NCI-H524 treated with DMSO at 0.1 percent for 48 hours (cell line): Measurements from ENCODE around the gene KDM2B.
"Not testable (repeated sequence)": the region's sequence is repeated elsewhere in the genome, so short reads cannot be mapped to it uniquely, and the experiment has no call there.

Experiments used
- DNase-seq: peaks from one replicate; lab custom pipeline; 2025; lab: John Stamatoyannopoulos, UW

The KDM2B gene

DNA sequence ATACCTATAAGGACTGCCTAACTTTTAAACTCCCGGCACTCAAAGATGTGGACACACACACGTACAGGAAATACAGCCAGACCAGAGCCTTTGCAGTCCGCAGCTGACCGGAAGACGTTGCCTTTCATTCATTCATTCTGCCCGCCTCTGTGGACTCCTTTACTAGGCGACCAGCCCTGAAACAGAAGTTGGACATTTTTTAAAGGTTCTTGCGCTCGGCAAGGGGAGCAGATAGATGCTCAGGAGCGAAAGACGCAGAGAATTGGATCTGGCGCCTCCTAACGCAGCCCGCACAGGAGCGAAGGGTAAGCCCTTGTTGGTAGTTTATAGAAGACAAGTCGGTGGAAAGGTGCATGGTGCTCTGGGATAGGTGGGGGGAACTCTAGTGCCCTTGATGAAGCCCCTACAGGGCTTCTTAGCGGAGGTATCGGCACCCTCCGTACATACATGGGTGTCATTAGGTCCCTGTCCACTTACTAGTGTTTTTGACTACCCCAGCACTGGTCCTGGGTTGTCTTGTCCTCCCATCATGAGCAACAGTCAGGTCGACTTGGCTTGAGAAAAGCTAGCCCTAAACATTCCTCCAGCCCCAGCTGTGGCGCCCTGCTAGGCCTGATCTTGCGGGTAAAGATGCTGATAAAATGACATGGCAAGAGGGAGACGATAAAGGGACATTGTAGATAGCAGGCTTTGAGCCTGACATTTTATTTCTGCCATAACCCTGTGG is at the start of gene KDM2B:
Gene KDM2B (minus strand): TSS at position 65 of the 727 bp plus-strand sequence. CDS start 112 bp downstream, outside the sequence.
- DNase-seq, result no peak

DNA sequence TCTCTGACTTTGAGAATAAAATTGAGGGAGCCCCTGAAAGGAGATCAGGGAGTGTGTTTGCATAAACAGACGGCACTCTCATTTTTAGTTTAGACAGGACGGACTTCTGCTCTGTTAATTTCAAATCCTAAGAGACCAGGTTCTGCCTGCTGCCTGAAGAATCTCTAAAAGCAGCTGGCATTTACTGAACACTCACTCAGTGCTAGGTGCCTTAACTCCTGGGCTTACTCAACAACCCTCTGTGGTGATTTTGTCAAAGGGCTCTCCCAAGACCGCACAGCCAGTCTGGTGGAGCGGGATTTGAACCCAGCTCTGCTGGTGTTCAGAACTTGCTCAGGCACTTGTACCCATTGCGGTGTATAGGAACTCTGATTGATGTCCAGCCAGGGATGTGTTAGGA is 47.7 kb upstream of the KDM2B start:
- DNase-seq, result no peak

DNA sequence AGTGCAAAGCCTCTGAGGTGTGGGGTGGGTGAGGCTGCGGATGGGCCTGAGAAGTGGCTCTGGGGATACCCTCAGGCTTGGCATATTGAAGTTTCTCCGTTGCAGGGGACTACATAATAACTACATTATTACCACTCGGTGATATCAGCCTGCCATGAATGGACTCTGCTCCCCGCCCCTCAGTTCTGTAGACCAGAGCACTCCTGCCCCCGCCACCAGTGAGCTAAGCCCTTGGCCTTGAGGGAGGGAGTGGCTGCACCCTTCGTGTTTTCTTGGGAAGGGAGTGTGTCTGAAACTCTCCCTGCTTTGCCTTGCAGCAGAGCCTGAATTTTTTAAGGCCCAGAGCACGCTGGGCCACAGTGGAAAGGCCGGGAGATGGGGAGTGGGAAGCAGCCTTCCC is 47.2 kb upstream of the KDM2B start:
- no peak for DNase-seq

DNA sequence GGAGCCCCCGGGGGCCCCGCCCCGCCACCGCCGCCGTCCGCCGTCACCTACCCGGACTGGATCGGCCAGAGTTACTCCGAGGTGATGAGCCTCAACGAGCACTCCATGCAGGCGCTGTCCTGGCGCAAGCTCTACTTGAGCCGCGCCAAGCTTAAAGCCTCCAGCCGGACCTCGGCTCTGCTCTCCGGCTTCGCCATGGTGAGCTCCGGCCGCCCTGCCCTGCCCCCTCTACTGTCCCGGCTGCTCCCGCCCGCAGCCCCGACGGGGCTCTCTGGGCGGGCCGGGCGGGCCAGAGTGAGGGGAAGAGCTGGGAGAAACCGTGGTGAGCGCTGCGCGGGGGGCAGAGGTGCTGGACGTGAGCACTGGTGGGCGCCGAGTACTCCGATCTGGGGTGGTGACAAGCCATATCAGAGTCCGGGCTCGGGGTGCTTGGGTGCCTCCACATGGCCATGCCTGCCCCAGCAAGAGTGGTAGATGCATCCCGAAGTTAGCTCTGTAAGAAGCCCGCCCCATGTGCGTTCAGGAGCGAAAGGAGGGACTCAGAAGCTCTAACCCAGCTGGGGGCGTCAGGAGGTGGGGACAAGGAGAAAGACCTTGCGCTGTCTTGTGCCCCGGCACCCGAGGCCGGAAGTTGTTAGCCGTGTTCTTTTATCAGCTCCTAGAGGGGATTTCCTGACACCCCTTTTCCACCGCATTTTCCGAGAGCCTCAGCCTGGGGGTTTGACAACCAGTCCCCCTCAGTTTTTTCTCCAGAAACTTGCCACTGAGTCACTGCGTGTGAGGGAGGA is 46.2 kb upstream of the KDM2B start:
- no peak for DNase-seq

DNA sequence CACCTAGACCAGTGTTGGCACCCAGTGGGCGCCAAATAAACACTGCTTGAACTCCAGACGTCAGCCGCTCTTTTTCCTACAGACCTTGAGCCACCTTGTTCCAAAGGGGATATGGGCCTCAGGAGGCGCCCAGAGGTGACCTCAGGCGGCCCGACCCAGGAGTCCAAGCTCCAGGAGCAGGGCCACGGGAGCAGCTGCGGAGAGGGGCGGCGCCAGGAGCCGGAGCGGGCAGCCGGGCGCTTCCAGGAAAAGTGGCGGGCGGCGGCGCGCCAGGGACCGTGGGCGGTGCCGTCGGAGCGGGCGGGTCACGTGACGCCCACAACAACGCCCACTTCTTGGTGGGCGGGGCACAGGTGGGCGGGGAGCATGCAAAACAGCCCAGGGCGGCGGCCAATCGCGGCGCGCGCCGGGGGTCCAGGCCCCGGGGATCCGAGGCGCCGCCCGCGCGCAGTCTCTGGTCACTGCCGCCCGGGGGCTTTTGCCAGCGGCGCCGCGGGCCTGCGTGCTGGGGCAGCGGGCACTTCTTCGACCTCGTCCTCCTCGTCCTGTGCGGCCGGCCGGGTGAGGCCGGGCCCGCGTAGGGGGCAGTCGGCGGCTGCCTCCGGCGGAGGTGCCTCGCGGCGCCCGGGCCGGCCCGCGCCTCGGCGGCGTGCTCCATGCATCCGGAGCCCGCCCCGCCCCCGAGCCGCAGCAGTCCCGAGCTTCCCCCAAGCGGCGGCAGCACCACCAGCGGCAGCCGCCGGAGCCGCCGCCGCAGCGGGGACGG is 45.4 kb upstream of the KDM2B start, which contains the start of gene ORAI1:
Gene ORAI1 (plus strand): TSS at position 444 of the 766 bp plus-strand sequence.
- DNase-seq, result peak; percentile 33

DNA sequence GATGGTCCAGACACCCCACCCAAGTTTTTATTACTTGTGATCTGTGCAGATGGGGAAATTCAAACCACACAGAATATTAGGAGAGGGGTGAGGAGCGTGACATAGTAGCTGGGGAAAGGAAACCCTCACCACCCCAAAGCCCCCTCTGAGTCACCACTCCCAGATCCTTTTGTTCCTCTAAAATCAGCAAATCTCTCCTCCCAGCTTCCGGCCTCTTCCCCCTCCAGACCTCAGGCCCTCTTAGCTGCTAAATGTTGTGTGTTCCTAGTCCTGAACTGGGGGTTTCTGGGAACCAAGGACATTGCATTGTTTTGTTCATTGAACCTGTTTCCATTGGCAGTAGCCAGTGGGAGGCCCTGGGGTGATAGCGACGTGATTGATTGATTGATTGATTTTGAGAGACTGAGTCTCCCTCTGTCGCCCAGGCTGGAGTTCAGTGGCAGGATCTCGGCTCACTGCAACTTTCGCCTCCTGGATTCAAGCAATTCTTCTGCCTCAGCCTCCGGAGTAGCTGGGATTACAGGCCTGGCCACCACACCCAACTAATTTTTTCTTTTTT is 39.6 kb upstream of the KDM2B start:
- DNase-seq, result no peak

DNA sequence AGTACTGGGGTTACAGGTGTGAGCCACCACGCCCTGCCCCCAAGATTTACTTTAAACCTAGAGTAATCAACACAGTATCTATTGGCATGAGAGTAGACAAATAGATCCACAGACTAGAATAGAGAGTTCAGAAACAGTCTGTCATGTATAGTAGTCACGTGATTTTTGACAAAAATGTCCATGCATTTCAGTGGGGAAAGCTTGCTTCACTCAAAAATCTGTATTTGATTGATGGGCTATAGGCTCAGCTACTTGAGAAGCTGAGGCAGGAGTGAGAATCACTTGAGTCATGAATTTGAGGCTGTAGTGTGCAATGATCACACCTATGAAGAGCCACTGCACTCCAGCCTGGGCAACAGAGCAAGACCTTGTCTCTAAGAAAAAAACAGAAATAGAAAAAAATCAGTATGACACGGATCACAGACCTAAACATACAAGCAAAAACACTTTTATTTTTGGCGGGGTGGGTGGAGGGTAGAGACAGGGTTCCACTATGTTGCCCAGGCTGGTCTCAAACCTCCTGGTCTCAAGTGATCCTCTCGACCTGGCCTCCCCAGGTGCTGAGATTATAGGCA is 37.9 kb upstream of the KDM2B start:
- no peak for DNase-seq

DNA sequence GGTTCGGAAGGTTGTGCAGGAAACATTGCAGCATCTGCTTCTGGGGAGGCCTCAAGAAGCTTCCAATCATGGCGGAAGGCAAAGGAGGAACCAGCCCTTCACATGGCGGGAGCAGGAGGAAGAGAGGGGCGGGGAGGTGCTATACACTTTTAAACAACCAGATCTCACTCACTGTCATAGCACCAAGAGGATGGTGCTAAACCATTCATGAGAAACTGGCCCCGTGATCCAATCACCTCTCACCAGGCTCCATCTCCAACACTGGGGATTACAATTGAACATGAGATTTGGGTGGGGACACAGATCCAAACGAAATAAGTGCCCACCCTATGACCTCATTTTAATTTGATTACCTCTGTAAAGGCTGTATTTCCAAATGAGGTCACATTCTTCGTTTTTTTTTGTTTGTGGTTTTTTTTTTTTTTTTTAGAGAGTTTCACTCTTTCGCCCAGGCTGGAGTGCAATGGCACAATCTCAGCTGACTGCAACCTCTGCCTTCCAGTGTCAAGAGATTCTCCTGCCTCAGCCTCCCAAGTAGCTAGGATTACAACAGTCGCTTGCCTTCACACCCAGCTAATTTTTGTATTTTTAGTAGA is 34.1 kb upstream of the KDM2B start:
- no peak for DNase-seq

DNA sequence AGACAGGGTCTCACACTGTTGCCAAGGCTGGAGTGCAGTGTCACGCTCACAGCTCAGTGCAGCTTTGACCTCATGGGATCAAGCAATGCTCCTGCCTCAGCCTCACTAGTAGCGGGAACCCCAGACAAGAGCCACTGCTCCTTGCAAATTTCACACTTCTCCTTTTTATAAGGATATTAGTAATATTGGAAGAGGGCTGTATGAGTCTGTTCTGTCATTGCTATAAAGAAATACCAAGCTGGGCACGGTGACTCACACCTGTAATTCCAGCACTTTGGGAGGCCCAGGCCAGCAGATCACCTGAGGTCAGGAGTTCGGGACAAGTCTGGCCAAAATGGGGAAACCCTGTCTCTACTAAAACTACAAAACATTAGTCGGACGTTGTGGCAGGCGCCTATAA is 32.6 kb upstream of the KDM2B start:
- no peak for DNase-seq

DNA sequence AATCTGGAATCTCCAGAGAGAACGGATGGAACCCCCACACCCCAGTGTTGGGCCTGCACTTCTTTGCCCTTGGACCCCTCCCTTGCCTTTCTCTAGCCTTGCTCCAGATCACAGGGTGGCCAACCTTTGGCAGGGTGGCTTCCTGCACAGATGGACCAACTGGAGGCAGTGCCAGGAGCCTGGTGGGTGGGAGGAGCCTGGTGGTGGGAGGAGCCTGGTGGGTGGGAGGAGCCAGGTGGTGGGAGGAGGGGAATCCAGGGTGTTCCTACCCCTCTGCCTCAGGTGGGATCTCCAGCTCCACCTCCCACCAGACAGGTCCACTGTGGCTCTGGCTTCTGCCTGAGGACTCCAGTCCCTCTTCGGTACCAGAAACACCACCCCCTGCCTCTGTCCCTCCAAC is 30.5 kb upstream of the KDM2B start:
- no peak for DNase-seq

DNA sequence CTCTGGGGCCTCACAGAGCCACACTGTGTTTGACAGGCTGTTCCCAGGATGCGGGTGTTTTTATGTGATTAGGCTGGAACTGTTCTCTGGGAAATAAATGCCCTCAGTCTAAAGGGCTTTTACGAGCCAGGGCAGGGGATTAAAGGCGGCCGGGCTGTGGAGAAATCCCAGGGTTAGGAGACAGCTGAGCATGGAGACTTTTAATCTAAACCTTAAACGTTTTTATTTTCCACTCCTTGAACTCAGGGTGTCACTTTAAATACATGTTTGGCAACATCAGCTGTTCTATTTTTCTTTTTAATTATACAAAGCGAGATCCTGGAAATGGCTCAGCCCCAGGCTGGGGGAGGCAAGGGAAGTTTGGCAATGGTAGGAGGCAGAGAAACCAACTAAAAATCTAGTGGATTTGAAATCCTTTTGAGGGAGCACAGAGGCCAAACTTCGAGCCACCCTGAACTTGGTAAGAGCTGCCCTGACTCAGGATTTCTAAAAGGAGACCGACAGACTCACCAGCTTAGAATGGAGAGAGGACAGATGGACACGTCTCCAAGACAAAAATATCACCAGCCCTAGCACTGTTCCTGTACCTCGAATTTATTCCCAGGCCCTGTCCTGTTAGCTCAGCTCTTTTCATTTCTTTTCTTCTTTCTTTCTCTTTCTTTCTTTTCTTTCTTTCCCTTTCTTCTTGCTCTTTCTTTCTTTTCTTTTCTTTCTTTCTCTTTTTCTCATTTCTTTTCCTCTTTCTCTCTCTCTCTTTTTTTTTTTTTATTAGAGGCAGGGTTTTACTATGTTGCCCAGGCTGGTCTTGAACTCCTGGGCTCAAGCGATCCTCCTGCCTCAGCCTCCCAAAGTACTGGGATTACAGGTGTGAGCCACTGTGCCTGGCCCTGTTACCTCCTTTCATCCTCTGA is 29.7 kb upstream of the KDM2B start:
- no peak for DNase-seq

DNA sequence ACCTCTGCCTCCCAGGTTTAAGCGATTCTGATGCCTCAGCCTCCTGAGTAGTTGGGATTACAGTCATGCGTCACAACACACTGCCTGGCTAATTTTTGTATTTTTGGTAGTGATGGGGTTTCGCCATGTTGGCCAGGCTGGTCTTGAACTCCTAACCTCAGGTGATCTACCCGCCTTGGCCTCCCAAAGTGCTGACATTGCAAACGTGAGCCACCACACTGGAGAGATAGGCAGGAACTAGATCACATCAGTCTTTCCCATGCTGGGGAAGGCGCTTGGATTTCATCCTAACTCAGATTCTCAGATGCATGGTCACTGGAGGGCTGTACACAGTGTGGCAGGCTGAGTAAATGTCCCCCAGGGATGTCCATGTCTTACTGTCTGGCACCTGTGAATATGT is 27.5 kb upstream of the KDM2B start:
- DNase-seq, result no peak

DNA sequence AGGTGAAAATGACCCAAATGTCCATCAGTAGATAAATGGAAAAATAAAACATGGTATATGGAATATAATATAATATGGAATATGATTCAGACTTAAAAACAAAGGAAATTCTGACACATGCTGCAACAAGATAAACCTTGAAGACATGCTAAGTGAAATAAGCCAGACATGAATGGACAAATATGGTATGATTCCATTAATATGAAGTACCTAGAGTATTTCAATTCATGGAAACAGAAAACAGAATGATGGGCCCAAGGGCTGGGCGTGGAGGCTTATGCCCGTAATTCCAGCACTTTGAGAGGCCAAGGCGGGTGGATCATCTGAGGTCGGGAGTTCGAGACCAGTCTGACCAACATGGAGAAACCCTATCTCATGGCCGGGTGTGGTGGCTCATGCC is 22.8 kb upstream of the KDM2B start:
- no peak for DNase-seq

DNA sequence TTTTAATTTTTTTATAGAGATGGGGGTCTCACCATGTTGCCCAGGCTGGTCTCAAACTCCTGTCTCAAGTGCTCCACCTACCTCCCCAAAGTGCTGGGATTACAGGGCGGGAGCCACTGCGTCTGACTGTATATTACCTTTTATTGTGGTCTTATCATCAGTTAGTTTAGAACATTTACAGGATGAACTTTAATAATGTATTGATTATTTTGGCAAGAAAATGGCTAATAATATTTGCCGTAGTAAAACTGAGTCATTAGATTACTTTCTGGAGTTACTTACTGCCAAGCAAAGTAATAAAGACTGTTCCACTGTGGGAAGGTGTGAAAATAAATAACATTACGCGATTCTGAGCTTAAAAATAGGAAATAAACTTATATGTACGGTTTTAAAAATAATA is 21.9 kb upstream of the KDM2B start:
- DNase-seq, result no peak

DNA sequence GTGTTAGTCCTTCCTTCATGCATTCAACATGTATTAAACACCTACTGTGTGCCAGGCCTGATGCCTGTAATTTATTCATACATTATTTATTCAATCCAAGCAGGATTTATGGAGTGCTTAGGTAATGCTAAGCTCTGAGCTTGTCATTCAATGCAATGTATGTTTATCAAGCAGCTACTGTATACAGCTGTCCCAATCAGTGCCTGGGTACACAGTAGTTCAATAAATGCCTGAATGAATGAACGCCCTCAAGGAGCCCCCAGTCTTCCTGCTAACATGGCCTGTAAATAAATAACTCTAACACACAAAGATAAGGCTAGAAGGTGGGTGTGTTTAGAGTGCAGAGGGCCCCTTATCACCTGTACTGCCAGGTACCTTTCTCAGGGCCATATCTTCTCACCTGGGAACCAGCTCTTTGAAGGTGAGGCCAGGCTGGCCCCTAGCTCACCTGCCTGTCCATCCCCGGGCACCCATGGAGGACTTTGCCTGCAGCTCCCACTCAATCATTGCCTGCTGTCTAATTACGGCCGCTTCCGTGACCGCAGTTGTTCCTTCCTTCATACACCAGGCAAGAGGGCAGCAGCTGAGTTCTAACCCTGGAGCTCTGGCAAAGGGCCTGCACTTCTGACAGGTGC is 20.0 kb upstream of the KDM2B start:
- no peak for DNase-seq

DNA sequence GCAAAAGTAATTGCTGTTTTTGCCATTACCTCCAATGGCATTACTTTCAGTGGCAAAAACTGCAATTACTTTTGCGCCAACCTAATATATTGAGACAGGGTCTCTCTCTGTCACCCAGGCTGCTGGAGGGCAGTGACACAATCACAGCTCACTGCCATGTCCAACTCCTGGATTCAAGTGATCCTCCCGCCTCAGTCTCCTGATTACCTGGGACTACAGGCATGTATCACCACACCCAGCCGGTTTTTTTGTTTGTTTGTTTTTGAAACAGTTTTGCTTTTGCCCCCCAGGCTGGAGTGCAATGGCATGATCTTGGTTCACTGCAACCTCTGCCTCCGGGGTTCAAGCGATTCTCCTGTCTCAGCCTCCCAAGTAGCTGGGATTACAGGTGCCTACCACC is 15.7 kb upstream of the KDM2B start:
- no peak for DNase-seq

DNA sequence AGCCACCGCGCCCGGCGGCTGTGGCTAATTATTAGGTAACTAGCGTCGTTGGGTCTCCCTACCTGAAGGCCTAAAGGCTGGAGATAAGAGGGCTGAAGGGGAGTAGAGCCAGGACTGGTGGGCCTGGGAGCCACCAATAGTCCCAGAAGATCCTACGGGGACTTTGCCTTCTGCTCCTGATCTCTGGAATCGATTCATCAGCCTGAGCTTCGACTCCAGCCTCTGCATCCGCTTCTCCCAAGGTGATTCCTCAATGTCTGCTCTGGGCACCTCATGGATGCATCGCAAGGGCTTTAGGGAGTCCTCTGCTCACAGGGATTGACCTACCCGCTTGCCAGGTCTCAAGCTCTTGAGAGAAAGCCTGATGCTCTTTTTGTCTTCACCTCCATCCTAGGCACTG is 14.7 kb upstream of the KDM2B start:
- no peak for DNase-seq

DNA sequence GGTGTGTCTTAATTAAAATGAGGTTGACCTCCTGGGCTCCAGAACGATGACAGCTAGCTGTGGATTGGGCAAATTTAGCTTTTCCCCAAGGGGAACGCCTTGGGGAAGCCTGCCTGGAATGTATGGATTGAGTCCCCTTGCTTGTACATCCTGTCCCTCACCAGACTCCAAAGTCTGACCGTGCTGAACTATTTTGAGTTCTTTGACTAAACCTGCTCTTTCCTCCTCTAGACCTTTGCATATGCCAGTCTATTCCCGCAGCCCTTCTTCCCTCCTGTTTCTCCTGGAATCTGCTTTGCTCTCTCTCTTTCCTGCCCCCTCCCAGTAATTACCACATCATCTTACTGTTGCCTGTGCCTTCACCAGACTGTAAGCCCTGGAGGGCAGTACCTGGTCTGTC is 11.5 kb upstream of the KDM2B start:
- no peak for DNase-seq

DNA sequence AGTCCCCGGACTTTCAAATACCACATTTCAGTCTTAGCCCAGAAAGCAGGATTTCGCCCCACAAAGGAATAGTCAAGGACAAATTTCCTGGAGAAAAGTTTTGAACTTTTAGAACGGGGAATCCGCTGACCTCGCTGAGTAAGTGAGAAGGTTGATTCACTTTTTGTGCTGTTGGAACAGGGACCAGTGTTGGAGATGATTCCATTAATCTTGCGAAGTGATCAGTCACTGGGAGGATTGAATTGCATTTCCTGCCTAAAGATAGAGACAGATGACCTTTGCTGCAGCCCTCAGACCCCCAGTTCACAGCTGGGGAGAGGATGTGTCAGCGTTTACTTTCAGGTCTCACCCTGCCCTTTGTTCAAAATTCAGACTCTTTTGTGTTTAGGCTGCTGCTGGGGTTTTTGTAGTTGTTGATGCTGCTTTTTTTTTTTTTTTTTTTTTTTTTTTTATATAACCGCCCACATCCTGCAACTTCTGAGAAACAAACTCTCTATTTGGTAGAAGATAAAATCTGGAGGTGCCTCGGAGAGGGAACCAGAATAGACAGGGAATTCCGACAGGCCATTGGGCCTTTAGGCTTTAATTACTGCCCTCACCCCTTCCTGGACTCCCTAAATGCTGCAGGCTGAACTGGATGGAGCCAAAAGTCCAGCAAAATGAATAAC is 9.8 kb upstream of the KDM2B start:
- DNase-seq, result no peak

DNA sequence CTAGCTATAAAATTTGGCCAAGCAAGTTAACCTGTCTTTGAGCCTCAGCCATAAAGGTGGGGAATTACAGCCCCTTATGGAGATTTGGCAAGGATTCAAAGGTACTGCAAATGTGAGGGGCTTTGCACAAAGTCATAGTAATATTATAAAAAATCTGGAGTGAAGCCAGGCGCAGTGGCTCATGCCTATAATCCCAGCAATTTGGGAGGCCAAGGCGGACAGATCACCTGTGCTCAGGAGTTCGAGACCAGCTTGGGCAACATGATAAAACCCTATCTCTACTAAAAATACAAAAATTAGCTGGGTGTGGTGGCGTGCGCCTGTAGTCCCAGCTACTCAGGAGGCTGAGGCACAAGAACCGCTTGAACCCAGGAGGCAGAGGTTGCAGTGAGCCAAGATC is 4.1 kb upstream of the KDM2B start:
- not testable (repeated sequence) for DNase-seq
